Measurements from ENCODE around the gene SLC44A5.
"Not testable (repeated sequence)": the region's sequence is repeated elsewhere in the genome, so short reads cannot be mapped to it uniquely, and the experiment has no call there.

The SLC44A5 gene

GRCh38 chr1:75263616-75264015 is 347.3 kb downstream of the SLC44A5 start:
- H3K27me3 Mint-ChIP-seq; H3K27ac Mint-ChIP-seq; H3K4me1 Mint-ChIP-seq (ENCODE audit: low read depth); H3K9me3 Mint-ChIP-seq; H3K4me3 Mint-ChIP-seq; H3K36me3 Mint-ChIP-seq (ENCODE audit: low read depth): not testable (repeated sequence)
- intact Hi-C loops (cut with micrococcal nuclease), result loop anchor here (2.0 kb wide), 1 partner anchor 369 kb away; no protein-coding TSS in a partner anchor

GRCh38 chr1:75261946-75262345 is 349.0 kb downstream of the SLC44A5 start:
- H3K27me3 Mint-ChIP-seq; H3K27ac Mint-ChIP-seq; H3K4me1 Mint-ChIP-seq (ENCODE audit: low read depth); H3K36me3 Mint-ChIP-seq (ENCODE audit: low read depth); intact Hi-C loops (cut with micrococcal nuclease); H3K9me3 Mint-ChIP-seq; H3K4me3 Mint-ChIP-seq: not testable (repeated sequence)

GRCh38 chr1:75258351-75258750 is 352.6 kb downstream of the SLC44A5 start:
- no peaks in the 10 kb centered on the region for H3K4me1 Mint-ChIP-seq (ENCODE audit: low read depth)
- no peak overlapping the region for H3K4me3 Mint-ChIP-seq
- no peak overlapping the region for H3K27ac Mint-ChIP-seq
- peaks cover 3% of the 10 kb centered on the region for H3K27me3 Mint-ChIP-seq
- intact Hi-C loops (cut with micrococcal nuclease), result no loop called here
- no peaks in the 10 kb centered on the region for H3K36me3 Mint-ChIP-seq (ENCODE audit: low read depth)
- no peaks in the 10 kb centered on the region for H3K9me3 Mint-ChIP-seq

DNA sequence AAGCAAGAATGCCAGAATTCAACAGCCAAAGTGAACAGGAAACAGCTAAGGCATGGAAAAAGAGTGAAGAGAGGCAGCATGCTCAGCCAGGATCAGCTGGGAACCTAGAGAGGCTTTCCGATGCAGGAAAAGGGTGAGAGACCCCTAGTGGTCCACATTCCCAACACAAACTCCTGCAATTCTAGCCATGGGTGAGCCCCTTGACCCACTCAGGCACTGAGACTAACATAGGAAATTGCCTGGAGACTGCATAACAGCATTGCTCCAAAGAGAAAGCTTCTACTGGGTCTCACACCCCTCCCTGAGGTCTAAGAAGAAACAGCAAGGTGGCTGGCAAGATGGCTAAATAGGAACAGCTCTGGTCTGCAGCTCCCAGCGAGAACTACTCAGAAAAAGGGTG is 353.5 kb downstream of the SLC44A5 start:
- intact Hi-C loops (cut with micrococcal nuclease), result no loop called here
- H3K27me3 Mint-ChIP-seq, result peaks cover 3% of the 10 kb centered on the region
- no peak overlapping the region for H3K4me3 Mint-ChIP-seq
- no peaks in the 10 kb centered on the region for H3K9me3 Mint-ChIP-seq
- no peaks in the 10 kb centered on the region for H3K36me3 Mint-ChIP-seq (ENCODE audit: low read depth)
- no peaks in the 10 kb centered on the region for H3K4me1 Mint-ChIP-seq (ENCODE audit: low read depth)
- H3K27ac Mint-ChIP-seq, result no peak overlapping the region

DNA sequence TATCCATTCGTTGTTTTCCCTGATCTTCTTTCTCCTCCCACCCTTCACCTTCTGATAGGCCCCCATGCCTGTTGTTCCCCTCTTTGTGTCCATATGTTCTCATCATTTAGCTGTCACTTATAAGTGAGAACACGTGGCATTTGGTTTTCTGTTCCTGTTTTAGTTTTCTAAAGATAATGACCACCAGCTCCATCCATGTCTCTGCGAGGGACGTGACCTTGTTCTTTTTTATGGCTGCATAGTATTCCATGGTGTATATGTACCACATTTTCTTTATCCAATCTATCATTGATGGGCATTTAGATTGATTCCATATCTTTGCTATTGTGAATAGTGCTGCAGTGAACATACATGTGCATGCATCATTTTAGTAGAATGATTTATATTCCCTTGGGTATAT is 360.8 kb downstream of the SLC44A5 start:
- intact Hi-C loops (cut with micrococcal nuclease); H3K4me1 Mint-ChIP-seq (ENCODE audit: low read depth); H3K27ac Mint-ChIP-seq; H3K4me3 Mint-ChIP-seq; H3K9me3 Mint-ChIP-seq; H3K27me3 Mint-ChIP-seq; H3K36me3 Mint-ChIP-seq (ENCODE audit: low read depth): not testable (repeated sequence)

GRCh38 chr1:75245239-75245638 is 365.7 kb downstream of the SLC44A5 start:
- no peaks in the 10 kb centered on the region for H3K9me3 Mint-ChIP-seq
- H3K36me3 Mint-ChIP-seq (ENCODE audit: low read depth), result no peaks in the 10 kb centered on the region
- H3K27me3 Mint-ChIP-seq, result peaks cover 2% of the 10 kb centered on the region
- H3K4me1 Mint-ChIP-seq (ENCODE audit: low read depth), result no peaks in the 10 kb centered on the region
- no peak overlapping the region for H3K4me3 Mint-ChIP-seq
- intact Hi-C loops (cut with micrococcal nuclease), result no loop called here
- no peak overlapping the region for H3K27ac Mint-ChIP-seq

DNA sequence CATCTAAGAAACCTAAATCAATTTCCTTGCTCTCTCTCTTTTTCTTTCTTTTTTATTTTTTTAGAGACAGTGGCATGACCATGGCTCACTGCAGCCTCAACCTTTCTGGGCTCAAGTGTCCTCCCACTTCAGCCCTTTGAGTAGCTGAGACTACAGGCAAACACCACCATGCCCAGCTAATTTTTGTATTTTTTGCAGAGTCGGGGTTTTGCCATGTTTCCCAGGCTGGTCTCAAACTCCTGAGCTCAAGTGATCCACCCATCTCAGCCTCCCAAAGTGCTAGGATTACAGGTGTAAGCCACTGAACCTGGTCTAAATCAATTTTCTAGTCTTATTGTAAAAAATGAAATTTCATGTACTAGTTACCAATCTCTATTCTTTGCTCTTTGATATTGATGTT is 367.8 kb downstream of the SLC44A5 start:
- Mint-ChIP-seq H3K9me3 (no peaks in the 10 kb centered on the region), H3K27ac (no peak overlapping the region), H3K36me3 (ENCODE audit: low read depth) (no peaks in the 10 kb centered on the region), H3K4me3 (no peak overlapping the region), H3K4me1 (ENCODE audit: low read depth) (no peaks in the 10 kb centered on the region), H3K27me3 (peaks cover 2% of the 10 kb centered on the region)
- intact Hi-C loops (cut with micrococcal nuclease), result no loop called here

GRCh38 chr1:75237316-75237715 is 373.6 kb downstream of the SLC44A5 start:
- Mint-ChIP-seq H3K4me1 (ENCODE audit: low read depth) (no peaks in the 10 kb centered on the region), H3K4me3 (no peak overlapping the region), H3K27me3 (no peaks in the 10 kb centered on the region), H3K36me3 (ENCODE audit: low read depth) (no peaks in the 10 kb centered on the region), H3K27ac (no peak overlapping the region), H3K9me3 (no peaks in the 10 kb centered on the region)
- intact Hi-C loops (cut with micrococcal nuclease), result no loop called here

GRCh38 chr1:75234562-75234961 is 376.4 kb downstream of the SLC44A5 start:
- Mint-ChIP-seq H3K36me3 (ENCODE audit: low read depth) (no peaks in the 10 kb centered on the region), H3K4me1 (ENCODE audit: low read depth) (no peaks in the 10 kb centered on the region), H3K27ac (no peak overlapping the region), H3K4me3 (no peak overlapping the region), H3K9me3 (no peaks in the 10 kb centered on the region), H3K27me3 (no peaks in the 10 kb centered on the region)
- intact Hi-C loops (cut with micrococcal nuclease), result no loop called here

DNA sequence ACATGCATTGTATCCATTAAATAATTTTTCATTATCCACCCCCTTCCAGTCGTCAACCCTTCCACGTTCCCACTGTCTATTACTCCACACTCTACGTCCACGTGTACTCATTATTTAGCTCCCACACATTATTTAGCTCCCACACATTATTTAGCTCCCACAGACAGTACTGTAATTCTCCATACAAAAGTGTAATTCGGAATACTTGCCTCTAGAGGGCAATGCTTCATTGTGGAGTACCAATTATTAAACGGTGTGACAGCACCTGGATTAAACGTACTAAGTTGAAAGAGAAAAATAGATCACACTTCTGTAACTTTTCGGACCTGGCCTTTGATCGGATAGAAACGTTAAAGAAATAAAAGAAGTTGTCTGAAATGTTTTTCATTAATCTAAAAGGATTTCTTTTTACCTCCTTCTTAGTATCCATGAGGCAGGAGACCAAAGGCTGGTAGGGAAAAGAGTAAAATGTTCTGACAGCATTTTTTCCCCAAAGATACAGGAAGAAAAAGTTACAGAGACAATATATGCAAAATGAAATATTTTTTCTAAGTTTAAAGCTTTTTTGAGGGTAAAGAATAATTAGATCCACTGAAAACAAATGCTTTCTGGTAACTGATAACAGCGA is 377.5 kb downstream of the SLC44A5 start:
- Mint-ChIP-seq H3K9me3 (no peaks in the 10 kb centered on the region), H3K4me1 (ENCODE audit: low read depth) (no peaks in the 10 kb centered on the region), H3K27me3 (no peaks in the 10 kb centered on the region), H3K27ac (no peak overlapping the region), H3K36me3 (ENCODE audit: low read depth) (no peaks in the 10 kb centered on the region), H3K4me3 (no peak overlapping the region)
- intact Hi-C loops (cut with micrococcal nuclease), result loop anchor here (1.0 kb wide), 1 partner anchor 399 kb away; no protein-coding TSS in a partner anchor

- Mint-ChIP-seq H3K9me3 (no peaks in the 10 kb centered on the region), H3K27me3 (no peaks in the 10 kb centered on the region), H3K36me3 (ENCODE audit: low read depth) (no peaks in the 10 kb centered on the region), H3K4me1 (ENCODE audit: low read depth) (no peaks in the 10 kb centered on the region), H3K27ac (no peak overlapping the region), H3K4me3 (no peak overlapping the region)
- intact Hi-C loops (cut with micrococcal nuclease), result no loop called here
Measured at GRCh38 chr1:75220072-75220471, 390.8 kb downstream of the SLC44A5 start.

DNA sequence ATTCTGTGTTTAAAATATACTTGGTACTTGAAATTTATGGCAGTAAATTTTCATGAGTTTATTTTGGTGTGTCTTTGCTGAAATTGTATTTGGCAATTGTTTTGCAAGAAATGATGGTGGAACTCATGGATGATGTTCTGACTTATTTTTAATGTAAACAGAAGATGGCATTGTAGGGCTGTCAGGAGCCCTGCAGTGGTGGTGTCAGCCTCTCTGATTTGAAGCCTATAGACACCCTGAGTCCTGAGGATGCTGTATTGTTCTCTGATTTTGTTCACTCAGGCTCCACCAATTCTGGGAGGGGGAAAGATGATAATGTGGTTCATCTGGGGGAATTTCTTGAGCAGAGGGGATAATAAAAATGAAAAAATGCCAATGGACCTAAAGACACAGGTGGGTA is 396.9 kb downstream of the SLC44A5 start:
- no peak overlapping the region for H3K27ac Mint-ChIP-seq
- H3K4me3 Mint-ChIP-seq, result no peak overlapping the region
- H3K36me3 Mint-ChIP-seq (ENCODE audit: low read depth), result no peaks in the 10 kb centered on the region
- intact Hi-C loops (cut with micrococcal nuclease), result no loop called here
- H3K4me1 Mint-ChIP-seq (ENCODE audit: low read depth), result no peaks in the 10 kb centered on the region
- no peaks in the 10 kb centered on the region for H3K27me3 Mint-ChIP-seq
- no peaks in the 10 kb centered on the region for H3K9me3 Mint-ChIP-seq

DNA sequence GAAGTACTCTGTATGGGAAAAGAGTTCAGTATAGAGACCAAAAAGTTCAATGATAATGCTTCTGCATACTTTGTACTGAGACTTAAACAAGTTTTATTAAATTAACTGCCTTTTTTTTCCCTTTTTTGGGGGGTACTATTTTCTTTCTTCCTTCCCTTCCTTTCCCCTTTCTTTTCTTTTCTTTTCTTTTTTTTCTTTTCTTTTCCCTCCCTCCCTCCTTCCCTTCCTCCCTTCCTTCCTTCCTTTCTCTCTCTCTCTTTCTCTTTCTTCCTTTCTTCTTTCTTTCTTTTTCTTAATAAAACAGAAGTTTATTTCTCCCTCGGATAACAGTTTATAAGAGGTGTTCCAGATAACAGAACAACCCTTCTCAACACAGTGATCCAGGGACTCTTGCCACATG is 399.3 kb downstream of the SLC44A5 start:
- H3K27ac Mint-ChIP-seq, result no peak overlapping the region
- intact Hi-C loops (cut with micrococcal nuclease), result no loop called here
- peaks cover 3% of the 10 kb centered on the region for H3K27me3 Mint-ChIP-seq

DNA sequence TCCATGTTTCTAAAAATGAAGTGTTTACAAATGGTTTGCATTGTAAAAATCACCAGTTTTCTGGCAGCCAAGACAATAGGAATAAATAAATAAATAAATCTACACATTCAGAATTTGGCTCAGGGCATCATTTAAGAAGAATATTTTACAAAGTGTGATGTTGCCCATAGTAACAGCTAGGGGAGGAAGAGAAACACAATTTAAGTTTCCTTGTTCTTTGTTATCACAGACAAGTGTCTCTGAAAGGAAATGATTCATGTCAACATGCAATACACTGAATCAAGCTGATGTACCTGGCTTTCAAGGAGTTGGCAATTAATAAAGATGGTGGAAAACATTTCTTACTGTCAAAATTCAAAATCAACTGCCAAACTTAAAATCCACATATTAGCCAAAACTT is 402.1 kb downstream of the SLC44A5 start:
- intact Hi-C loops (cut with micrococcal nuclease), result no loop called here
- H3K36me3 Mint-ChIP-seq (ENCODE audit: low read depth), result no peaks in the 10 kb centered on the region
- no peak overlapping the region for H3K4me3 Mint-ChIP-seq
- H3K4me1 Mint-ChIP-seq (ENCODE audit: low read depth), result no peaks in the 10 kb centered on the region
- H3K27ac Mint-ChIP-seq, result no peak overlapping the region
- no peaks in the 10 kb centered on the region for H3K9me3 Mint-ChIP-seq
- H3K27me3 Mint-ChIP-seq, result peaks cover 3% of the 10 kb centered on the region

More for the DNA sequence above, 399.3 kb downstream of the SLC44A5 start:
- Mint-ChIP-seq H3K36me3 (ENCODE audit: low read depth) (no peaks in the 10 kb centered on the region), H3K4me1 (ENCODE audit: low read depth) (no peaks in the 10 kb centered on the region), H3K4me3 (no peak overlapping the region), H3K9me3 (no peaks in the 10 kb centered on the region)

Measured in dendritic cell treated with granulocyte-macrophage colony-stimulating factor and Interleukin-4, amounts not matched to agents 40 ng/mL and 50 ng/mL, for 4 days (primary cell).